Osteoblast (primary cell): Measurements from ENCODE around the gene BCKDHB. TPM values are rescaled to one million over a fixed set of nuclear protein-coding genes. Genes with fewer than 3 reads are reported as not detected.

Source experiments
- DNase-seq: peaks from one replicate; pipeline ENCODE4 v3.0.0; 2011; ENCODE audit warnings: low spot score, mixed read lengths; ENCODE audit not compliant: insufficient read length; ENCODE audit errors: missing footprints
- H2AFZ ChIP-seq: 2 replicates; pipeline ENCODE4 v1.6.0; 2011; ENCODE audit warnings: mild to moderate bottlenecking, low read length
- H3K27ac ChIP-seq: 2 replicates; pipeline ENCODE4 v1.5.1; 2011; ENCODE audit warnings: mild to moderate bottlenecking, low read depth, low read length, moderate library complexity
- H3K27me3 ChIP-seq: 2 replicates; pipeline ENCODE4 v1.6.0; 2012; ENCODE audit warnings: mild to moderate bottlenecking, control low read depth, inconsistent platforms, low read length, moderate library complexity; ENCODE audit not compliant: insufficient read depth
- H3K36me3 ChIP-seq: 2 replicates; pipeline ENCODE4 v1.5.1; 2011; ENCODE audit warnings: mild to moderate bottlenecking, low read length, control low read depth, moderate library complexity; ENCODE audit not compliant: insufficient read depth
- H3K4me1 ChIP-seq: 2 replicates; pipeline ENCODE4 v1.5.1; 2011; ENCODE audit warnings: mild to moderate bottlenecking, low read length, control low read depth, moderate library complexity; ENCODE audit not compliant: insufficient read depth
- H3K4me2 ChIP-seq: 2 replicates; pipeline ENCODE4 v1.6.0; 2011; ENCODE audit warnings: mild to moderate bottlenecking, low read length; ENCODE audit not compliant: insufficient read depth
- H3K4me3 ChIP-seq: fragments of 200-600 bp; sonication (generic); 3 replicates; pipeline ENCODE4 v1.5.1; 2012; ENCODE audit warnings: mild to moderate bottlenecking, low read length, inconsistent platforms; ENCODE audit not compliant: insufficient read depth
- H3K79me2 ChIP-seq: 2 replicates; pipeline ENCODE4 v1.6.0; 2012; ENCODE audit warnings: mild to moderate bottlenecking, low read length, control low read depth, inconsistent platforms; ENCODE audit not compliant: insufficient read depth
- H3K9me3 ChIP-seq: 2 replicates; pipeline ENCODE4 v1.5.1; 2011; ENCODE audit warnings: low read depth, low read length, control low read depth
- H4K20me1 ChIP-seq: 2 replicates; pipeline ENCODE4 v1.6.0; 2012; ENCODE audit warnings: mild to moderate bottlenecking, low read length, control low read depth; ENCODE audit not compliant: insufficient read depth
- CTCF ChIP-seq: IDR thresholded peaks from 2 replicates; pipeline ENCODE4 v1.5.1; 2011; ENCODE audit warnings: mild to moderate bottlenecking, low read depth, low read length, moderate library complexity; ENCODE audit errors: extremely low read depth
- total RNA-seq: library from RNA; depleted of rRNA; stranded (reverse); fragments of >200 nt; gene quantifications from 2 replicates; pipeline ENCODE4 v1.2.3, GENCODE V29; 2012

BCKDHB gene
- total RNA-seq, 1 donor, result 18.8 TPM

GRCh38 chr6:80145921-80146320, 39.5 kb downstream of the BCKDHB start:
- no peak for TF ChIP-seq CTCF
- Histone ChIP-seq H3K79me2 (no peaks in the 10 kb centered on the region), H3K4me3 (no peak overlapping the region), H3K9me3 (no peaks in the 10 kb centered on the region), H3K27me3 (no peaks in the 10 kb centered on the region), H4K20me1 (no peaks in the 10 kb centered on the region), H3K4me1 (peaks cover 37% of the 10 kb centered on the region), H3K4me2 (no peak overlapping the region), H3K27ac (no peak overlapping the region), H2AFZ (no peak overlapping the region), H3K36me3 (no peaks in the 10 kb centered on the region)
- no peak for DNase-seq

- no peak overlapping the region for H3K4me2 ChIP-seq
- no peak overlapping the region for H3K4me3 ChIP-seq
- no peak overlapping the region for H3K27ac ChIP-seq
- DNase-seq, result no peak
- no peaks in the 10 kb centered on the region for H4K20me1 ChIP-seq
- no peaks in the 10 kb centered on the region for H3K9me3 ChIP-seq
- H3K4me1 ChIP-seq, result peaks cover 26% of the 10 kb centered on the region
- H3K36me3 ChIP-seq, result no peaks in the 10 kb centered on the region
- H3K79me2 ChIP-seq, result no peaks in the 10 kb centered on the region
- no peak overlapping the region for H2AFZ ChIP-seq
- no peak for TF ChIP-seq CTCF
- no peaks in the 10 kb centered on the region for H3K27me3 ChIP-seq
Measured at GRCh38 chr6:80148220-80148619, 41.7 kb downstream of the BCKDHB start.

GRCh38 chr6:80151635-80152034, 45.2 kb downstream of the BCKDHB start:
- Histone ChIP-seq H3K4me3 (no peak overlapping the region), H3K4me1 (no peaks in the 10 kb centered on the region), H3K79me2 (no peaks in the 10 kb centered on the region), H3K36me3 (no peaks in the 10 kb centered on the region), H4K20me1 (no peaks in the 10 kb centered on the region), H3K4me2 (no peak overlapping the region), H3K9me3 (no peaks in the 10 kb centered on the region), H3K27me3 (no peaks in the 10 kb centered on the region), H3K27ac (no peak overlapping the region), H2AFZ (no peak overlapping the region)
- DNase-seq, result no peak
- no peak for TF ChIP-seq CTCF

- no peaks in the 10 kb centered on the region for H3K79me2 ChIP-seq
- H3K9me3 ChIP-seq, result no peaks in the 10 kb centered on the region
- H3K4me1 ChIP-seq, result no peaks in the 10 kb centered on the region
- no peak for DNase-seq
- no peaks in the 10 kb centered on the region for H4K20me1 ChIP-seq
- no peaks in the 10 kb centered on the region for H3K36me3 ChIP-seq
- no peak overlapping the region for H2AFZ ChIP-seq
- no peak overlapping the region for H3K4me2 ChIP-seq
- TF ChIP-seq CTCF, result no peak
- no peak overlapping the region for H3K4me3 ChIP-seq
- no peaks in the 10 kb centered on the region for H3K27me3 ChIP-seq
- H3K27ac ChIP-seq, result no peak overlapping the region
Measured at GRCh38 chr6:80154160-80154559, 47.7 kb downstream of the BCKDHB start.
